ENCODE measurements around the gene ANTXR1.

GRCh38 chr2:69116438-69116837 lies 103.5 kb downstream of the ANTXR1 start:
- TF ChIP-seq CTCF (conservative IDR thresholded peaks at IDR 0.05 in 1 of 2, IDR thresholded peaks at IDR 0.05 in 1 of 2; ENCODE audit: low read depth in 1 of 2, low read length in 2 of 2) (no peak), EZH2 (IDR thresholded peaks at IDR 0.05; ENCODE audit: low read length, missing control alignments) (no peak)
